Smooth muscle cell (in vitro differentiated cells): ENCODE measurements around the gene NTRK2. TPM values are rescaled to one million over a fixed set of nuclear protein-coding genes. Genes with fewer than 3 reads are reported as not detected.
A peak's percentile ranks its signal among the peaks of the same experiment; 100 is the strongest.

Experiments used
- DNase-seq: peaks from one replicate; lab custom pipeline; 2025; ENCODE audit not compliant: unreplicated experiment; lab: John Stamatoyannopoulos, UW
- H2AFZ ChIP-seq: fragments of 200-600 bp; sonication (generic); 2 replicates; pipeline ENCODE4 v1.6.0; 2016; ENCODE audit warnings: antibody characterized with exemption, low read depth, mild to moderate bottlenecking
- H3F3A ChIP-seq: fragments of 200-600 bp; sonication (generic); 2 replicates; pipeline ENCODE4 v1.6.0; 2017; ENCODE audit warnings: antibody characterized with exemption, low read depth
- H3K27ac ChIP-seq: fragments of 200-600 bp; sonication (generic); 2 replicates; pipeline ENCODE4 v1.5.1; 2016; ENCODE audit warnings: low read depth, mild to moderate bottlenecking
- H3K27me3 ChIP-seq: fragments of 200-600 bp; sonication (generic); 2 replicates; pipeline ENCODE4 v1.6.1; 2016; ENCODE audit warnings: low read depth, mild to moderate bottlenecking
- H3K36me3 ChIP-seq: fragments of 200-600 bp; sonication (generic); 2 replicates; pipeline ENCODE4 v1.5.1; 2016; ENCODE audit warnings: low read depth
- H3K4me1 ChIP-seq: fragments of 200-600 bp; sonication (generic); 2 replicates; pipeline ENCODE4 v1.5.1; 2016; ENCODE audit warnings: low read depth
- H3K4me2 ChIP-seq: fragments of 200-600 bp; sonication (generic); 2 replicates; pipeline ENCODE4 v1.6.0; 2016; ENCODE audit warnings: mild to moderate bottlenecking
- H3K4me3 ChIP-seq: fragments of 200-600 bp; sonication (generic); 2 replicates; pipeline ENCODE4 v1.5.1; 2016; ENCODE audit warnings: mild to moderate bottlenecking
- H3K79me2 ChIP-seq: fragments of 200-600 bp; sonication (generic); 2 replicates; pipeline ENCODE4 v1.6.0; 2016; ENCODE audit warnings: low read depth, mild to moderate bottlenecking
- H3K9ac ChIP-seq: fragments of 200-600 bp; sonication (generic); 2 replicates; pipeline ENCODE4 v1.6.0; 2016; ENCODE audit warnings: low read depth
- H3K9me3 ChIP-seq: fragments of 200-600 bp; sonication (generic); replicated peaks from 2 replicates; pipeline ENCODE4 v1.5.1; 2016; ENCODE audit warnings: low read depth
- H4K20me1 ChIP-seq: fragments of 200-600 bp; sonication (generic); 2 replicates; pipeline ENCODE4 v1.6.0; 2016; ENCODE audit warnings: low read depth
- WGBS: methylation state at CpG from one replicate; pipeline ENCODE4 v1.1.7; 2016; ENCODE audit warnings: low lambda C conversion rate; 5-methylcytosine and 5-hydroxymethylcytosine counted together
- polyA plus RNA-seq: library from polyadenylated mRNA; unstranded; fragments of >200 nt; fragmentation: Nextera tagmentation; extraction: Ambion mirVana; gene quantifications from 2 replicates; pipeline ENCODE4 v1.2.1, GENCODE V29; 2016
- total RNA-seq: library from RNA; depleted of rRNA; stranded (reverse); fragments of >200 nt; gene quantifications from 2 replicates; pipeline ENCODE4 v1.2.3, GENCODE V29; 2014
- TF ChIP-seq, protein P1 (sequence below): fragments of 200-600 bp; sonication (generic); IDR thresholded peaks from 2 replicates; pipeline ENCODE4 v1.5.1; 2017; ENCODE audit warnings: borderline replicate concordance, mild to moderate bottlenecking, antibody characterized with exemption; ENCODE audit not compliant: insufficient read depth, poor library complexity, severe bottlenecking

The NTRK2 gene
- total and polyA plus RNA-seq, 2 experiments from 2014 or later = 1.7 to 3.9 TPM

DNA sequence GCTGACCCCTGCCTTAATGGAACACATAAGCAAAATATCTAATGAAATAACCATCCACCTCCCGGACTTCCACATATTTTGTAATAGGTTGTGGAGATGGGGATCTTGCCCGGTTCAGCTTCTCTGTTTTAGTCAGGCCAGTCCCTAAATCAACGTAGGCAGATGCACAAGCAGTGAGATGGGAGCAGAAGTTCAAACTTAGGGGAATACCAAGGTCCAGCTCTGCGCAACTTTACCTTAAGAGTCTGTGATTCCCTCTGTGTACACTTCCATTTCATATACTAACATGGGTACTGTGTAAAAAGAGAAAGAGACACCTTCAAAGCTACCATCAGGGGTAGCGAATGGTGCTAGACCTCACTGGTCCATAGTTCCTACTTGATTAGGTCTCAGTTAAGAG, 110.9 kb downstream of the NTRK2 start:
- Histone ChIP-seq H3K27ac (no peak overlapping the region), H2AFZ (no peak overlapping the region), H3K4me3 (no peak overlapping the region), H3K9me3 (no peaks in the 10 kb centered on the region), H3K9ac (no peak overlapping the region), H3K27me3 (peaks cover 46% of the 10 kb centered on the region), H3K36me3 (no peaks in the 10 kb centered on the region), H3K4me2 (no peak overlapping the region), H3F3A (no peaks in the 10 kb centered on the region), H3K79me2 (no peaks in the 10 kb centered on the region), H3K4me1 (no peaks in the 10 kb centered on the region), H4K20me1 (no peaks in the 10 kb centered on the region)
- TF ChIP-seq, protein P1, sequence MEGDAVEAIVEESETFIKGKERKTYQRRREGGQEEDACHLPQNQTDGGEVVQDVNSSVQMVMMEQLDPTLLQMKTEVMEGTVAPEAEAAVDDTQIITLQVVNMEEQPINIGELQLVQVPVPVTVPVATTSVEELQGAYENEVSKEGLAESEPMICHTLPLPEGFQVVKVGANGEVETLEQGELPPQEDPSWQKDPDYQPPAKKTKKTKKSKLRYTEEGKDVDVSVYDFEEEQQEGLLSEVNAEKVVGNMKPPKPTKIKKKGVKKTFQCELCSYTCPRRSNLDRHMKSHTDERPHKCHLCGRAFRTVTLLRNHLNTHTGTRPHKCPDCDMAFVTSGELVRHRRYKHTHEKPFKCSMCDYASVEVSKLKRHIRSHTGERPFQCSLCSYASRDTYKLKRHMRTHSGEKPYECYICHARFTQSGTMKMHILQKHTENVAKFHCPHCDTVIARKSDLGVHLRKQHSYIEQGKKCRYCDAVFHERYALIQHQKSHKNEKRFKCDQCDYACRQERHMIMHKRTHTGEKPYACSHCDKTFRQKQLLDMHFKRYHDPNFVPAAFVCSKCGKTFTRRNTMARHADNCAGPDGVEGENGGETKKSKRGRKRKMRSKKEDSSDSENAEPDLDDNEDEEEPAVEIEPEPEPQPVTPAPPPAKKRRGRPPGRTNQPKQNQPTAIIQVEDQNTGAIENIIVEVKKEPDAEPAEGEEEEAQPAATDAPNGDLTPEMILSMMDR = no peak
- 94% methylated on average over 5 of the region's 5 CpGs for WGBS
- DNase-seq = no peak

DNA sequence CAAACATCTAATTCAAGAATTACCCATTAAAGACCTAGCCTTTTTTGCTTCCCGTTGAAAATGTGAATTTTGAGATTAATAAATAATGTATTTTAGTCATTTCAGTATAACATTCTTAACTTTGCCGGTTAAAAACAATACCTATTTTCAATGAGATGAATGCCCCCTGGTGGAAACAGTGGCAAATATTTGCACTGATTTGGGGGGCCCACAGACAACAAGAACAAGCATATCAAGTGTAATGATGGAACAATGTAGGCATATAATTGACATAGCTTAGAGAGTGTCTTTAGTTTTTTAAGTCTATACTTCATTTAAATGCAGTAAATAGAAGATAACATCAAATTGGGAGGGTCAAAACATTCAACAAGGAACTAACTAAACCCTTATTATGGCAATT, 111.9 kb downstream of the NTRK2 start:
- TF ChIP-seq, protein P1 = peak; percentile 60
- Histone ChIP-seq H3K9ac (no peak overlapping the region), H3K27ac (no peak overlapping the region), H3K9me3 (no peaks in the 10 kb centered on the region), H4K20me1 (no peaks in the 10 kb centered on the region), H2AFZ (no peak overlapping the region), H3K4me3 (no peak overlapping the region), H3K4me1 (no peaks in the 10 kb centered on the region), H3K36me3 (no peaks in the 10 kb centered on the region), H3K4me2 (no peak overlapping the region), H3K27me3 (peaks cover 53% of the 10 kb centered on the region), H3K79me2 (no peaks in the 10 kb centered on the region), H3F3A (no peaks in the 10 kb centered on the region)
- no peak for DNase-seq
- WGBS = 41% methylated on average over 2 of the region's 2 CpGs

DNA sequence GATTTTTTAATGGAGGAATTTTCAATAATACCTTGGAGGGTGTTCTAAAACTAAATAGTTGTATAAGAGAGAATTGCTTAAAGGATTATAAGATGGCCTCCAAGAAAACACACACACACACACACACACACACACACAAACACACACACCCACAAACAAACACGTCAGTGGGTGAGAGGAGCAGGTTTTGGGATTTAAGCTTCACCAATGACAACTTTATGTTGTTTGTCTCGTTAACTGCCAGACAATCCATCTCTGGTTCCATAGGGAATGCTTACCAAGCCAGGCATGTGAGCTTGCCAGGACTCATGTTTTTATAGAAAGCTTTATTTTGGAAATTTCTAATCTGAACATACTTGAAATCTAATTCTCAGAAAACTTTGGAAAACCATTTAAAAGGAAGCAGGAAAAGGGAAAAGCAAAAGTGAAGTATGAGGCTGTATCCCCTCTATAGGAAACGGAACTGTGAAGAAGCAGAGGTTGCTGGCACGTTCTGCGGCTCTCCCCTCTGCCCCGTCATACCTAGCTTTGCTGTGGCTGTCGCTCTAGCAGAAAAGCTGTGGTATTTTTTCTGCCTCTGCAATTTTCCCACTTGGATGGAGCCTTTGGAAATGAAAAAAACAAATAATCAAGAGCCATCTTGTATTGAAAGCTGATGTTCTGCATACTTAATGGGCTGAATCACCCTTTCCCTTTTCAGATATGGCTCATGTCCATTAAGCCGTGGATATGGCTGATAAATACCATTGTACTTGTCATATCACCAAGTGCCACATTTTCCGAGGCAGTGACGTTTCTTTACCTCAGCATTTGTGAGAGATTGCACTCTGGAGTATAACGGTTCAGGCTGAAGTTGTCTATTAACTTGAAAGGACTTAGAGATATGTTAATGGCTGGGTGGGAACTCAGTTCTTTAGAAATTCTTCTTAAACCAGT, 112.7 kb downstream of the NTRK2 start:
- no peaks in the 10 kb centered on the region for H3K36me3 ChIP-seq
- no peak overlapping the region for H3K27ac ChIP-seq
- 74% methylated on average over 11 of the region's 11 CpGs for WGBS
- no peak for DNase-seq
- H3K9ac ChIP-seq = no peak overlapping the region
- TF ChIP-seq, protein P1 = no peak
- peaks cover 52% of the 10 kb centered on the region for H3K27me3 ChIP-seq
- no peaks in the 10 kb centered on the region for H3F3A ChIP-seq
- no peaks in the 10 kb centered on the region for H4K20me1 ChIP-seq
- no peaks in the 10 kb centered on the region for H3K79me2 ChIP-seq
- no peak overlapping the region for H2AFZ ChIP-seq
- no peak overlapping the region for H3K4me2 ChIP-seq
- no peaks in the 10 kb centered on the region for H3K9me3 ChIP-seq
- no peak overlapping the region for H3K4me3 ChIP-seq
- no peaks in the 10 kb centered on the region for H3K4me1 ChIP-seq
